ENCODE data around the gene UCP3.
"Not testable (repeated sequence)": the region's sequence is repeated elsewhere in the genome, so short reads cannot be mapped to it uniquely, and the experiment has no call there.

The UCP3 gene

GRCh38 chr11:74000307-74001133 lies 8.4 kb downstream of the UCP3 start:
- DNase-seq (ENCODE audit: low spot score) = no peak

DNA sequence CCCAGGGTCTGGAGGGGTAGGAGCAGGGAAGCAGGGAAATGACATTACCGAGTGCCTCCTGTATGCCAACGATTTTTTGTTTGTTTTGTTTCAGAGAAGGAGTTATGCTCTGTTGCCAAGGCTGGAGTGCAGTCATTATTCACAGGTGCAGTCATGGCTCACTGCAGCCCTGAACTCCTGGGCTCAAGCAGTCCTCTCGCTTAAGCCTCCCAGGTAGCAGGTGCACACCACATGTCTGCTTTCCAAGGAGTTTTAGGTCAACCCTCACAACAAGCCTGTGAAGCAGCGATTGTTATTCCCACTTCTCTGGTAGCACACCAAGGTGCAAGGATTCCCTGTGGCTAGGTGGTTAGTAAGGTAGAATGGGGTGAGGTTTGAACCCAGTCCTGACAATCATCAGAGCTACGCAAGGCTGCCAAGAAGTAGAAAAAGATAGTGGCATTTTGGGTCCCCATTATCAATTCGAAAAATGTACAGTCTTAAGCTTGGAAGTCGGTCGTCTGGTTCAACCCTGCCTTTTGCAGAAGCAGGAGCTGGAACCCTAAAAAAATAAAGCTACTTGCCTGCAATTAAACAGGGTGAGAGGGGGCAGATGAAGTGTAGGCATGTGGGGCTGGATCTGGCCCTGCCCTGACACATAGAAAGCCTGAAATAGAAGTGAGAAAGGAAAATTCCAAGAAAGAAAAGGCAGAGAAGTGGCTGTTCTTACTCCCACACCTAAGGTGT lies 9.1 kb downstream of the UCP3 start:
- no peak for DNase-seq (ENCODE audit: low spot score)

- DNase-seq (ENCODE audit: low spot score) = no peak
Measured at GRCh38 chr11:73998846-73999575, 9.9 kb downstream of the UCP3 start.

DNA sequence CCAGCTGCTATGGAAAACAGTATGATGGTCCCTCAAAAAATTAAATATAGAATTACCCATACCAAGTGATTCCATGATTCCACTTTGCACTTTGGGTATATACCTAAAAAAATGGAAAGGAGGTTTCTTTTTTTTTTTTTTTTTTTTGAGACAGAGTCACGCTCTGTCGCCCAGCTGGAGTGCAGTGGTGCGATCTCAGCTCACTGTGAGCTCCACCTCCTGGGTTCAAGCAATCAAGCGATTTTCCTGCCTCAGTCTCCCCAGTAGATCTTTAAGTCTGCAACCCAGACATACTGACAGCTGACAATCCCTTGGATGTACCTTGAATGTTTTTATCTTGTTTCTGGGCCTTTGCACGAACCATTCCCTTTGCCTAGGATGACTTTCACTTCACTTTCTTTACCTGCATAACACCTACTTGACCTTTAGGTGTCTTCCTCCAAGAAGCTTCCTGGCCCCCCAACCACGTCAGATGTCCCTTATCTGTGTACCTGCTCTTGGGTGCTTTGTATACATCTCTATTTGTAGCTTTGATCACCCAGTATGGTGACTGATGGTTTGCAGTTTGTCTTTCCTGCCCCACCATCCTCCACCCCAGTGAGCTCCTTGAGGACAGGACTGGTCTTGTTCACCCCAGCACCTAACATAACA lies 11.6 kb downstream of the UCP3 start:
- DNase-seq (ENCODE audit: low spot score) = no peak

- DNase-seq (ENCODE audit: low spot score) = no peak
Measured at GRCh38 chr11:73996161-73996747, 12.6 kb downstream of the UCP3 start.

DNA sequence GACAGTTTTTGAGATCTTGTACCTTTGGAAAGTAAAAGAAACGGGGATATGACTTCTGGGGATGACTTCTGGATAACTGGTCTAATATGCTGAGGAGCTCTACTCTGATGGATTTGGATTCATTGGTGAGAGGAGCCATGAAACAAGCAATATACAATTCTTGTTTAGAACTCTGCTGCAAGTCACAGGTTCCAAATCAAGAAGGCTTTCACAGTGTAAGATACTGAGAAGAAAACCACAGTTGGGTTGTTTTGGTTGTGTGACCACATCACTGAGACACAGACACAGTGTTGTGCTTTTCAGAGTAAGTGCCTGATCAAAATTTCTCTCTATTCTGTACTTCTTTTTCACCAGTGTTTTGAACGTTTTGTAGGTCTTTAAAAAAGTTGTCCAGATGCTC lies 13.2 kb downstream of the UCP3 start:
- no peak for DNase-seq (ENCODE audit: low spot score)

GRCh38 chr11:73995247-73995646 lies 13.6 kb downstream of the UCP3 start:
- DNase-seq (ENCODE audit: low spot score) = no peak

GRCh38 chr11:73991471-73992006 lies 17.3 kb downstream of the UCP3 start:
- no peak for DNase-seq (ENCODE audit: low spot score)

GRCh38 chr11:73990730-73991129 lies 18.2 kb downstream of the UCP3 start:
- DNase-seq (ENCODE audit: low spot score) = no peak

DNA sequence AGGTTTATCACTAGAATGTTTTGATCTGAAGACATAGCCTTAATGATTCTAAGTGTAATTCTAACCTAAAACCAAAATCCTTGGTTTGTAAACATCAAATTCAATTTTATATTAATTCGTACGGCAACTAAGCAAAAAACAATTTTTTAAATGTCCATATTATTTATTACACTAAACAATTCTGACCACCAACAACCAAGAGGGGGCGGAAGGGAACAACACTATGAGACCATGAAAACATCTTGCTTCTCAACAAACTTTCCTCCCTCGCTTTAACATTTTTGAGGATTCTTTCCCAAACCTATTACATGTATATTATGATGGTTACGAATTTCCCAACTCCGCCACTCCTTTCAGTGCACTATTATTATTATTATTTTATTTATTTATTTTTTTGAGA lies 19.7 kb downstream of the UCP3 start:
- DNase-seq (ENCODE audit: low spot score) = no peak

DNA sequence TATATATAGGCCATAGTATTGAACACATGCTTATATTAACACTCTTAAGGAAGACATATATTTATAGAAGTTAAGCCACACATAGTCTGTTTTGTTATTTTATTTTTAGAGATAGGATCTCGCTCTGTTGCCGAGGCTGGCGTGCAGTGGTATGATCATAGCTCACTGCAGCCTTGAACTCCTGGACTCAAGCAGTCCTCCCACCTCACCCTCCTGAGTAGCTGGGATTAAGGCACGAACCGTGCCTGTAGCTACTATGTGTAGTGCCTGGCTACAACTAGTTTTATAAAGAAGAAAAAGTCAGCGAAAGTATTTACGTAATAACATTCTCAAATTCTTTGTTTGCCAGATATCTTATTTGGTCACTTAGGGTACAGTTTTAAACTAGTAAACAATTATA lies 20.7 kb downstream of the UCP3 start:
- DNase-seq (ENCODE audit: low spot score) = no peak

DNA sequence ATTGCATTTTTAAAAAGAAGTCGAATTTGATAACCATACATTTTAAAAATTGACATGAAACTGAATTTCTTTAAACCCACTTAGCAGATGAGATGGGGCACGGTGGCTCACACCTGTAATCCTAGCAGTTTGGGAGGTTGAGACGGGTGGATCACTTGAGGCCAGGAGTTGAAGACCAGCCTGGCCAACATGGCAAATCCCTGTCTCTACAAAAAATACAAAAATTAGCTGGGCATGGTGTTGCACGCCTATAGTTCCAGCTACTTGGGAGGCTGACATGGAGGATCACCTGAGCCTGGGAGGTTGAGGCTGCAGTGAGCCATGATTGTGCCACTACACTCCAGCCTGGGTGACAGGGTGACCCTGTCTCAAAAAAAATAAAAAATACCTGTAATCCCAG lies 23.2 kb downstream of the UCP3 start:
- DNase-seq (ENCODE audit: low spot score) = not testable (repeated sequence)

GRCh38 chr11:73983741-73984538 lies 24.9 kb downstream of the UCP3 start:
- DNase-seq (ENCODE audit: low spot score) = no peak

- DNase-seq (ENCODE audit: low spot score) = peak; percentile 90
Measured at GRCh38 chr11:73982990-73983740, 25.7 kb downstream of the UCP3 start.

GRCh38 chr11:73982595-73982989 lies 26.3 kb downstream of the UCP3 start, which contains the start of gene UCP2:
Gene UCP2, minus strand, starts transcription at chr11:73982843. Its CDS starts 4,465 bp downstream, at chr11:73978378.
- DNase-seq (ENCODE audit: low spot score) = no peak

- no peak for DNase-seq (ENCODE audit: low spot score)
Measured at GRCh38 chr11:73981051-73981805, 27.7 kb downstream of the UCP3 start.

DNA sequence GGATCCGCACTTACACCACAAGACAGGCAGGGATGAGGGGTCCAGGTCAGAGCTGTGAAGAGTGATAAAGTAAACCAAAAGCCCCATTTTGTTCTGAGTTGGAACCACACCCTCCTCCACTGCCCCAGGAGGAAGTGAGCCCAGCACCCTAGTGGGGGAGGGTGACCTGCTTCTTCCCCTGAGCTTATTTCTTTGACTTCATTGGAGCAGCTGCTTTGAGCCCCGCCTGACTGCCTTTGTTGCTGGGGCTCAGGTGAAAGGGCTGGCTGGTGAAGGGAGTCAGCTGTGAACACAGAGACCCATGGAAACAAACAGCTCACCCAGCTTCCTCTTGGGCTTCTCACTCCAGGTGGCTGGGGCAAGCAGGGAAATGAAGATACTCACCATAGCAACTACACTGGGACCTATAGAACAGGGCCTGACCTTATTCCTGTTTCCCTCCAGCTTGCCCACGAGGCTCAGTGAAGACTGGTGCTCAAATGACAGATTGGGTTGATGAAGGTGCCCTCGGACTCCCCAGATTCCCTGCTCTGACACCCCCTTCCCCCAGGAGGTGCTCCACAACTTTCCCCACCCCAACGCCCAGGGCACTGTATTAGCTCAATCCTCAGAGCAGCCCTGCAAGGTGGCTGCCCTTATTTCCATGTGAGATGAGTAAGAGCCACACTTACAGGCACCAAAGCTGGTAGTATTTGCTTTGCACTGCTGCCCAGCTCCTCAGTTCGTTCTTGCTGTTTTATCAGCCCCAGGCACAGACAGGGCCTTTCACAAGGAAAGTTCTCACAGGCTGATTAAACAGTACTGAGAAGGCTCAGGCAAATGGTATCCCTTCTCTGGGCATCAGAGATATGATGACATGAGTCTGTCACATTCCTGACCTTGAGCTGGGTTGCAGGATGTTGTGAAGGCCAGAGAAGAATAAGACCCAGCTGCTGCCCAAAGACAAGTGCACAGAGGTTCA lies 28.6 kb downstream of the UCP3 start:
- no peak for DNase-seq (ENCODE audit: low spot score)

DNA sequence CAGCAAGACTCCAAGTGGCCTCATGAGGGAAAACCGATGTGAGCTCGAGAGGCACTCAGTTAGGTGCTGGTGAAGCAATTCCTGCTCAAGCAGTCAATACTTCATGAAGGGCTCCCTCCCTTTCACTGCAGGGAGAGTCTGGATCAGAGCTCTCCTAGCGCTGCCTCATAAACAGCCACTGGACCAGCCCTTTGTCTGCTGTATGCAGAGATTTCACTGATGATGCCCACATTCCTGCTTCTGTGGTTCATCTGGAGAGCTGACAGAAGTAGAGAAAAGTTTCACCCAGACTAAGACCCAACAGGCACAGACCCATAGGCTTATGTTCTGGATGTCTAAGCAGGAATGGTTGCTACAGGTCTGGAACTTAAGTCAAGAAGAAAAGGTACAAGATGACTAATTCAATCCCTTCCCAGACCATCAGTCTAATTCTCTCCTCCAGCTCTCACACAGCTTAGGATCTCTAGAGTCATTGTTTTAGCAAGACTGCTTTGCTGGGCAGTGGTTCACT lies 30.3 kb downstream of the UCP3 start:
- DNase-seq (ENCODE audit: low spot score) = no peak

Measured in left forelimb (tissue), 1 donor.